GM10248 (cell line): ENCODE data around the gene ZNF765.

Experiments
- CTCF ChIA-PET: fragments of 300-600 bp; sonication (Branson Sonifier 250); formaldehyde crosslinking; extraction: SDS; loops from one replicate; lab custom pipeline; 2021; ENCODE audit warnings: antibody characterized with exemption; lab: Yijun Ruan, JAX
- POLR2A ChIA-PET: fragments of 350-650 bp; sonication (Branson Sonifier 250); formaldehyde crosslinking; extraction: SDS; loops from one replicate; lab custom pipeline; 2020; ENCODE audit warnings: antibody characterized with exemption; lab: Yijun Ruan, JAX
- DNase-seq: peaks from one replicate; pipeline ENCODE4 v3.0.0; 2012; ENCODE audit errors: extremely low spot score
- CTCF ChIP-seq: IDR thresholded peaks from 2 replicates; pipeline ENCODE4 v1.5.1; 2012; ENCODE audit warnings: mild to moderate bottlenecking, low read depth; ENCODE audit errors: extremely low read depth, missing control alignments, control extremely low read depth

The ZNF765 gene

GRCh38 chr19:53372196-53372595 is 22.8 kb upstream of the ZNF765 start:
- no peak for DNase-seq
- CTCF ChIA-PET: interaction anchor here (0.9 kb wide), 1 partner anchor 177 kb away, joined by 3 read pairs; no protein-coding TSS in a partner anchor
- POLR2A ChIA-PET: no interaction called here
- TF ChIP-seq CTCF: no peak

- no peak for TF ChIP-seq CTCF
Measured at GRCh38 chr19:53374288-53374687, 20.7 kb upstream of the ZNF765 start.

GRCh38 chr19:53374743-53375142 is 20.2 kb upstream of the ZNF765 start:
- no peak for TF ChIP-seq CTCF
- POLR2A ChIA-PET: no interaction called here
- no peak for DNase-seq
- CTCF ChIA-PET: no interaction called here

More at GRCh38 chr19:53374288-53374687, 20.7 kb upstream of the ZNF765 start:
- no peak for DNase-seq
- ChIA-PET POLR2A (no interaction called here), CTCF (no interaction called here)

GRCh38 chr19:53381376-53381775 is 13.6 kb upstream of the ZNF765 start:
- ChIA-PET POLR2A (no interaction called here), CTCF (no interaction called here)
- DNase-seq: no peak
- no peak for TF ChIP-seq CTCF

GRCh38 chr19:53388168-53388567 is 6.8 kb upstream of the ZNF765 start:
- no peak for TF ChIP-seq CTCF
- CTCF ChIA-PET: interaction anchor here (1.2 to 1.3 kb wide), 2 partner anchors 22 to 29 kb away, joined by 3 read pairs; no protein-coding TSS in a partner anchor
- no peak for DNase-seq
- POLR2A ChIA-PET: no interaction called here

GRCh38 chr19:53388904-53389303 is 6.0 kb upstream of the ZNF765 start:
- no peak for TF ChIP-seq CTCF
- CTCF ChIA-PET: interaction anchor here (1.2 to 1.3 kb wide), 3 partner anchors 19 to 30 kb away, joined by 3 read pairs; no protein-coding TSS in a partner anchor
- no peak for DNase-seq
- POLR2A ChIA-PET: no interaction called here
